Fibroblast of peridontal ligament (primary cell): ENCODE measurements around the gene EPB41L5.

ENCODE experiments used
- DNase-seq: peaks from one replicate; pipeline ENCODE4 v3.0.0-alpha.2; 2010; ENCODE audit errors: extremely low read depth

The EPB41L5 gene

GRCh38 chr2:120224735-120225548, 212.1 kb downstream of the EPB41L5 start:
- DNase-seq: no peak

- no peak for DNase-seq
Observed at GRCh38 chr2:120225549-120226065, 212.7 kb downstream of the EPB41L5 start.

- no peak for DNase-seq
Observed at GRCh38 chr2:120226316-120226715, 213.4 kb downstream of the EPB41L5 start.

- no peak for DNase-seq
Observed at GRCh38 chr2:120227111-120227991, 214.5 kb downstream of the EPB41L5 start.

GRCh38 chr2:120228503-120228902, 215.6 kb downstream of the EPB41L5 start:
- DNase-seq: no peak
